Endothelial cell of umbilical vein (primary cell): Measurements from ENCODE around the gene RBM26. TPM values are rescaled to one million over a fixed set of nuclear protein-coding genes. Genes with fewer than 3 reads are reported as not detected.

ENCODE experiments used
- BruUV-seq: library from RNA; stranded (reverse); fragments of 400-500 nt; replicated peaks from 2 replicates; lab custom pipeline; 2021; lab: Mats Ljungman, UMichigan
- CTCF ChIA-PET: fragments of 300-600, 350-600 bp; sonication (Branson Sonifier 250); formaldehyde crosslinking; loops from one replicate; lab custom pipeline; 2021; ENCODE audit warnings: antibody characterized with exemption, inconsistent platforms; lab: Charles Lee
- POLR2A ChIA-PET: fragments of 300-600, 350-600 bp; sonication (Branson Sonifier 250); formaldehyde crosslinking; loops from one replicate; lab custom pipeline; 2021; ENCODE audit warnings: antibody characterized with exemption, inconsistent platforms; lab: Charles Lee
- DNase-seq: peaks from one replicate; pipeline ENCODE4 v3.0.0-alpha.2; 2011; ENCODE audit warnings: low read depth, low spot score
- FAIRE-seq: peaks from 2 replicates; lab custom pipeline; 2011; peaks lifted over from hg19 to GRCh38; lab: Jason Lieb, UNC
- H2AFZ ChIP-seq: 2 replicates; pipeline ENCODE4 v1.6.0; 2012; ENCODE audit warnings: low read depth, low read length, control low read depth, inconsistent platforms
- H3K27ac ChIP-seq: 2 replicates; pipeline ENCODE4 v1.5.1; 2011; ENCODE audit warnings: low read depth, mild to moderate bottlenecking, control low read depth, low read length, moderate library complexity; ENCODE audit not compliant: insufficient read depth
- H3K27me3 ChIP-seq, 2 experiments: 2 replicates each; pipeline versions ENCODE4 v1.6.0 to v1.6.1; 2011; ENCODE audit warnings: low read length in 2 of 2, mixed read lengths in 1 of 2; ENCODE audit not compliant: control insufficient read depth in 2 of 2, insufficient read depth in 2 of 2
- H3K36me3 ChIP-seq, 2 experiments: 2 replicates in 1 of 2; 3 replicates in 1 of 2; pipeline ENCODE4 v1.5.1; 2011; ENCODE audit warnings: low read length in 2 of 2, mild to moderate bottlenecking in 1 of 2, moderate library complexity in 1 of 2; ENCODE audit not compliant: control insufficient read depth in 2 of 2, insufficient read depth in 2 of 2; ENCODE audit errors: extremely low read depth in 1 of 2
- H3K4me1 ChIP-seq: 3 replicates; pipeline ENCODE4 v1.5.1; 2011; ENCODE audit warnings: mild to moderate bottlenecking, low read length; ENCODE audit not compliant: control insufficient read depth, insufficient read depth; ENCODE audit errors: extremely low read depth
- H3K4me2 ChIP-seq: 2 replicates; pipeline ENCODE4 v1.6.1; 2011; ENCODE audit warnings: low read length, control low read depth, mixed read lengths; ENCODE audit not compliant: insufficient read depth
- H3K4me3 ChIP-seq, 3 experiments: fragments of 200-600 bp in 1 of 3; sonication (generic), shearing (Covaris generic) in 1 of 3; replicated peaks in 1 of 3; 2 replicates each; pipeline ENCODE4 v1.5.1; 2011 to 2016; ENCODE audit warnings: control low read depth in 3 of 3, low read length in 3 of 3, mild to moderate bottlenecking in 2 of 3, inconsistent platforms in 1 of 3, low read depth in 1 of 3, moderate library complexity in 1 of 3; ENCODE audit not compliant: insufficient read depth in 1 of 3
- H3K79me2 ChIP-seq: 2 replicates; pipeline ENCODE4 v1.6.0; 2012; ENCODE audit warnings: low read length, inconsistent platforms; ENCODE audit not compliant: control insufficient read depth, insufficient read depth
- H3K9ac ChIP-seq: replicated peaks from 2 replicates; pipeline ENCODE3; 2011; ENCODE audit warnings: low read length, control low read depth; ENCODE audit not compliant: insufficient read depth; ENCODE audit errors: extremely low read depth
- H3K9me1 ChIP-seq: replicated peaks from 3 replicates; pipeline ENCODE4 v1.6.0; 2011; ENCODE audit warnings: mild to moderate bottlenecking, low read length; ENCODE audit not compliant: control insufficient read depth, insufficient read depth; ENCODE audit errors: extremely low read depth
- H3K9me3 ChIP-seq: replicated peaks from 2 replicates; pipeline ENCODE4 v1.5.1; 2012; ENCODE audit warnings: low read length, inconsistent platforms; ENCODE audit not compliant: control insufficient read depth, insufficient read depth
- H4K20me1 ChIP-seq: replicated peaks from 2 replicates; pipeline ENCODE3; 2011; ENCODE audit warnings: mild to moderate bottlenecking, low read length; ENCODE audit not compliant: control insufficient read depth, insufficient read depth; ENCODE audit errors: extremely low read depth
- EZH2 ChIP-seq: IDR thresholded peaks from 2 replicates; pipeline ENCODE4 v1.6.1; 2012; ENCODE audit warnings: borderline replicate concordance, low read depth, mild to moderate bottlenecking, moderate library complexity, low read length, inconsistent platforms; ENCODE audit not compliant: severe bottlenecking
- FOS ChIP-seq: IDR thresholded peaks from 2 replicates; pipeline ENCODE4 v1.6.1; 2011; ENCODE audit warnings: mild to moderate bottlenecking, low read length, moderate library complexity, borderline replicate concordance; ENCODE audit not compliant: insufficient read depth
- GATA2 ChIP-seq: IDR thresholded peaks from 2 replicates; pipeline ENCODE4 v1.7.0; 2011; ENCODE audit warnings: low read depth, mild to moderate bottlenecking, moderate library complexity, mixed read lengths, low read length; ENCODE audit not compliant: insufficient read length, insufficient read depth
- JUN ChIP-seq: IDR thresholded peaks from 2 replicates; pipeline ENCODE4 v1.6.1; 2011; ENCODE audit warnings: borderline replicate concordance, low read depth; ENCODE audit not compliant: insufficient read length, insufficient read depth
- MAX ChIP-seq: IDR thresholded peaks from 2 replicates; pipeline ENCODE4 v1.6.1; 2011; ENCODE audit not compliant: insufficient read depth, insufficient read length
- MYC ChIP-seq: IDR thresholded peaks from one replicate; pipeline ENCODE4 v1.6.1; 2011; ENCODE audit warnings: mild to moderate bottlenecking, low read depth, low read length
- POLR2A ChIP-seq: IDR thresholded peaks from 2 replicates; pipeline ENCODE4 v1.6.1; 2012; ENCODE audit warnings: low read depth, mild to moderate bottlenecking, control low read depth, low read length
- POLR2AphosphoS5 ChIP-seq: IDR thresholded peaks from 2 replicates; pipeline ENCODE4 v1.6.1; 2012; ENCODE audit warnings: low read depth, mild to moderate bottlenecking, control low read depth, low read length, moderate library complexity; ENCODE audit not compliant: insufficient read depth
- dilution Hi-C: fragments of 300-500 bp; cut with MboI; formaldehyde crosslinking; loops from one replicate; pipeline ENCODE4 v1.15.0; 2019; ENCODE audit warnings: low sequenced_read_pairs; ENCODE audit not compliant: extremely low pct_ligation_motif_present
- intact Hi-C: fragments of 100-400 bp; cut with micrococcal nuclease; formaldehyde crosslinking; loops from one replicate; pipeline ENCODE4 v1.10.0; 2022
- polyA plus RNA-seq, 4 experiments: library from polyadenylated mRNA; depleted of rRNA in 3 of 4; stranded (reverse) in 3 of 4; unstranded in 1 of 4; fragments of >200 nt; gene quantifications; 2 replicates each; pipeline versions ENCODE4 v1.2.1 to v1.2.3, GENCODE V29; 2011 to 2012; ENCODE audit warnings: missing spikeins in 1 of 4
- total RNA-seq: library from RNA; stranded (reverse); gene quantifications from 2 replicates; pipeline ENCODE4 v1.2.3, GENCODE V29; 2021
- TF ChIP-seq, protein P1 (sequence below), 2 donors: IDR thresholded peaks; 1 replicate in 1 of 2; 2 replicates in 1 of 2; pipeline ENCODE4 v1.5.1; 2011; ENCODE audit warnings: low read length in 2 of 2, mild to moderate bottlenecking in 2 of 2, moderate library complexity in 2 of 2, control low read depth in 1 of 2, inconsistent platforms in 1 of 2, low read depth in 1 of 2; ENCODE audit not compliant: insufficient read depth in 1 of 2; ENCODE audit errors: extremely low read depth in 1 of 2

The RBM26 gene
- total and polyA plus RNA-seq, 2 donors (not counting 3 experiments of a cell fraction or from before 2014, with no cell fraction given) = 14.8 to 54.3 TPM

- BruUV-seq = no TSS peak
- intact Hi-C loops (no loop called here), dilution Hi-C loops (no loop called here)
- H3K9me3 ChIP-seq = no peaks in the 10 kb centered on the region
- ChIA-PET CTCF (interaction anchor here (1.9 kb wide), 1 partner anchor 83 kb away, joined by 6 read pairs; no protein-coding TSS in a partner anchor), POLR2A (no interaction called here)
- peaks cover 3 to 7% of the 10 kb centered on the region in 2 experiments for H3K27me3 ChIP-seq
- H3K9ac ChIP-seq = no peak overlapping the region
- TF ChIP-seq JUN = no peak
- TF ChIP-seq MYC = no peak
- no peak for TF ChIP-seq EZH2
- no peak for TF ChIP-seq FOS
- peak; percentile 26 for TF ChIP-seq POLR2A
- TF ChIP-seq POLR2AphosphoS5 = no peak
- FAIRE-seq (no peak), DNase-seq (no peak)
- no peaks in the 10 kb centered on the region for H3K36me3 ChIP-seq
- no peaks in the 10 kb centered on the region for H3K9me1 ChIP-seq
- no peaks in the 10 kb centered on the region for H3K79me2 ChIP-seq
- H3K4me2 ChIP-seq = no peak overlapping the region
- no peaks in the 10 kb centered on the region for H4K20me1 ChIP-seq
- H2AFZ ChIP-seq = no peak overlapping the region
- H3K4me1 ChIP-seq = peaks cover 14% of the 10 kb centered on the region
- H3K4me3 ChIP-seq = no peak overlapping the region
- H3K27ac ChIP-seq = no peak overlapping the region
Observed at GRCh38 chr13:79307866-79308298, 98.2 kb downstream of the RBM26 start.

DNA sequence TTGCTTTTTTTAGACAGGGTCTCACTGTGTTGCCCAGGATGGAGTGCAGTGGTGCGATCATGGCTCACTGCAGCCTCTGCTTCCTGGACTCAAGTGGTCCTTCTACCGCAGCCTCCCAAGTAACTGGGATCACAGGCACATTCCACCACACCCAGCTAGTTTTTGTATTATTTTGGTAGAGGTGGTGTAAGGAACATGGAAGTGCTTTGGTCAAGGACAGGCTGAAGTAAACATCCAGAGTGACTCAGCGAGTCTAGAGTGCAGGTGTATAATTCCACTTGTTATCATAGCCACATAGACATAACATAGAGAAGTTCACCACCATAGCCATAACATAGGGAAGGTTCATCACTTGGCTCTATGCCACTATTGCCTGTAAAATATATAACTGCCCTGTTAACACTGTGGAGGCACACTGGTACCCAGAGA is 98.6 kb downstream of the RBM26 start:
- BruUV-seq = no TSS peak
- no peak for FAIRE-seq
- intact Hi-C loops = no loop called here
- H3K9me3 ChIP-seq = no peaks in the 10 kb centered on the region
- no peaks in the 10 kb centered on the region for H4K20me1 ChIP-seq
- H3K9me1 ChIP-seq = no peaks in the 10 kb centered on the region
- no peak overlapping the region for H3K4me3 ChIP-seq
- no peak overlapping the region for H2AFZ ChIP-seq
- H3K36me3 ChIP-seq = no peaks in the 10 kb centered on the region
- no peak for TF ChIP-seq FOS
- no peak for TF ChIP-seq POLR2AphosphoS5
- TF ChIP-seq MAX = no peak
- TF ChIP-seq JUN = no peak
- TF ChIP-seq, protein P1, sequence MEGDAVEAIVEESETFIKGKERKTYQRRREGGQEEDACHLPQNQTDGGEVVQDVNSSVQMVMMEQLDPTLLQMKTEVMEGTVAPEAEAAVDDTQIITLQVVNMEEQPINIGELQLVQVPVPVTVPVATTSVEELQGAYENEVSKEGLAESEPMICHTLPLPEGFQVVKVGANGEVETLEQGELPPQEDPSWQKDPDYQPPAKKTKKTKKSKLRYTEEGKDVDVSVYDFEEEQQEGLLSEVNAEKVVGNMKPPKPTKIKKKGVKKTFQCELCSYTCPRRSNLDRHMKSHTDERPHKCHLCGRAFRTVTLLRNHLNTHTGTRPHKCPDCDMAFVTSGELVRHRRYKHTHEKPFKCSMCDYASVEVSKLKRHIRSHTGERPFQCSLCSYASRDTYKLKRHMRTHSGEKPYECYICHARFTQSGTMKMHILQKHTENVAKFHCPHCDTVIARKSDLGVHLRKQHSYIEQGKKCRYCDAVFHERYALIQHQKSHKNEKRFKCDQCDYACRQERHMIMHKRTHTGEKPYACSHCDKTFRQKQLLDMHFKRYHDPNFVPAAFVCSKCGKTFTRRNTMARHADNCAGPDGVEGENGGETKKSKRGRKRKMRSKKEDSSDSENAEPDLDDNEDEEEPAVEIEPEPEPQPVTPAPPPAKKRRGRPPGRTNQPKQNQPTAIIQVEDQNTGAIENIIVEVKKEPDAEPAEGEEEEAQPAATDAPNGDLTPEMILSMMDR (IDR thresholded peaks at IDR 0.05; ENCODE audit: extremely low read depth in 1 of 2, insufficient read depth in 1 of 2, low read depth in 1 of 2, low read length in 2 of 2) = no peak
- TF ChIP-seq GATA2 = no peak
- no peak for TF ChIP-seq POLR2A
- no peak for TF ChIP-seq MYC
- no peak for TF ChIP-seq EZH2
- ChIA-PET POLR2A (no interaction called here), CTCF (interaction anchor here (1.9 kb wide), 1 partner anchor 84 kb away, joined by 6 read pairs; no protein-coding TSS in a partner anchor)
- no peak overlapping the region for H3K4me2 ChIP-seq
- H3K4me1 ChIP-seq = peaks cover 12% of the 10 kb centered on the region
- no peaks in the 10 kb centered on the region for H3K79me2 ChIP-seq
- dilution Hi-C loops = no loop called here
- peaks cover 3 to 7% of the 10 kb centered on the region in 2 experiments for H3K27me3 ChIP-seq
- no peak overlapping the region for H3K27ac ChIP-seq
- DNase-seq = no peak
- H3K9ac ChIP-seq = no peak overlapping the region
